HG02623 (cell line): ENCODE data around the gene IMP4.
A peak's percentile ranks its signal among the peaks of the same experiment; 100 is the strongest.

Source experiments
- ATAC-seq: cut with Tn5 transposase; IDR thresholded peaks from one replicate; pipeline ENCODE4 v1.9.1; 2021; ENCODE audit warnings: moderate library complexity; ENCODE audit not compliant: unreplicated experiment

Gene IMP4

GRCh38 chr2:130355578-130356431, 13.1 kb downstream of the IMP4 start, which contains the start of gene PTPN18:
Gene PTPN18 (plus strand): TSS chr2:130356056. CDS start chr2:130356108, 52 bp downstream.
- ATAC-seq = peak; percentile 95

GRCh38 chr2:130357864-130358263, 15.2 kb downstream of the IMP4 start:
- ATAC-seq = no peak

GRCh38 chr2:130358420-130359350, 16.0 kb downstream of the IMP4 start:
- no peak for ATAC-seq

GRCh38 chr2:130359466-130359865, 16.8 kb downstream of the IMP4 start:
- ATAC-seq = no peak

- no peak for ATAC-seq
Observed at GRCh38 chr2:130363479-130363878, 20.8 kb downstream of the IMP4 start.

GRCh38 chr2:130365075-130365474, 22.4 kb downstream of the IMP4 start:
- ATAC-seq = no peak

- no peak for ATAC-seq
Observed at GRCh38 chr2:130365963-130366362, 23.3 kb downstream of the IMP4 start.

- ATAC-seq = no peak
Observed at GRCh38 chr2:130366720-130367119, 24.0 kb downstream of the IMP4 start.

GRCh38 chr2:130368786-130369185, 26.1 kb downstream of the IMP4 start:
- ATAC-seq = no peak

GRCh38 chr2:130369311-130369964, 26.7 kb downstream of the IMP4 start:
- ATAC-seq = no peak

GRCh38 chr2:130369965-130370341, 27.3 kb downstream of the IMP4 start:
- no peak for ATAC-seq

GRCh38 chr2:130370490-130370889, 27.8 kb downstream of the IMP4 start:
- ATAC-seq = no peak

GRCh38 chr2:130371723-130372054, 29.0 kb downstream of the IMP4 start:
- ATAC-seq = peak; percentile 13

GRCh38 chr2:130372055-130372832, 29.5 kb downstream of the IMP4 start:
- peak; percentile 69 for ATAC-seq

GRCh38 chr2:130372833-130373807, 30.4 kb downstream of the IMP4 start:
- ATAC-seq = no peak

- ATAC-seq = no peak
Observed at GRCh38 chr2:130373808-130374365, 31.2 kb downstream of the IMP4 start.

- ATAC-seq = no peak
Observed at GRCh38 chr2:130374587-130375290, 32.0 kb downstream of the IMP4 start.
